Upper lobe of left lung (tissue), 6 donors: ENCODE results near the gene ZNF609. TPM values are rescaled to one million over a fixed set of nuclear protein-coding genes. Genes with fewer than 3 reads are reported as not detected.
"Not testable (repeated sequence)": the region's sequence is repeated elsewhere in the genome, so short reads cannot be mapped to it uniquely, and the experiment has no call there.

Experiments used
- ATAC-seq, 2 donors: fragments of 200-7000 bp; cut with Tn5 transposase; one replicate each; pipeline ENCODE4 v1.9.1; 2022; ENCODE audit warnings: mild to moderate bottlenecking in 2 of 2, moderate library complexity in 2 of 2; ENCODE audit not compliant: low FRiP score in 2 of 2
- DNase-seq, 2 donors: peaks; one replicate each; pipeline ENCODE4 v3.0.0-alpha.2; 2019 to 2020
- H3K27ac ChIP-seq, 4 donors: fragments of 200-600 bp; sonication (generic); one replicate each; pipeline ENCODE4 v1.5.1; 2016 to 2019
- H3K27me3 ChIP-seq, 4 donors: fragments of 200-600 bp; sonication (generic); one replicate each; pipeline ENCODE4 v1.5.1; 2017 to 2019
- H3K36me3 ChIP-seq, 4 donors: fragments of 200-600 bp; sonication (generic); one replicate each; pipeline ENCODE4 v1.5.1; 2016 to 2019
- H3K4me1 ChIP-seq, 4 donors: fragments of 200-600 bp; sonication (generic); one replicate each; pipeline ENCODE4 v1.5.1; 2018 to 2019
- H3K4me3 ChIP-seq, 4 donors: fragments of 200-600 bp; sonication (generic); one replicate each; pipeline ENCODE4 v1.5.1; 2017 to 2019; ENCODE audit warnings: mild to moderate bottlenecking in 2 of 4, moderate library complexity in 1 of 4
- H3K9me3 ChIP-seq, 4 donors: fragments of 200-600 bp; sonication (generic); one replicate each; pipeline ENCODE4 v1.5.1; 2018 to 2019
- EP300 ChIP-seq, 4 donors: sonication (generic); formaldehyde crosslinking; IDR thresholded peaks; one replicate each; pipeline ENCODE4 v1.5.1; 2017; ENCODE audit warnings: antibody characterized with exemption in 4 of 4, control low read depth in 2 of 4
- POLR2A ChIP-seq, 4 donors: fragments of 450-650 bp; IDR thresholded peaks; one replicate each; pipeline ENCODE4 v1.5.1; 2016 to 2017; ENCODE audit warnings: antibody characterized with exemption in 4 of 4, mild to moderate bottlenecking in 2 of 4
- POLR2AphosphoS5 ChIP-seq, 2 donors: sonication (generic); formaldehyde crosslinking; IDR thresholded peaks; one replicate each; pipeline ENCODE4 v1.5.1; 2017; ENCODE audit warnings: antibody characterized with exemption in 2 of 2
- WGBS, 2 donors: methylation state at CpG; one replicate each; pipeline ENCODE4 v1.1.5; 2017 to 2018; 5-methylcytosine and 5-hydroxymethylcytosine counted together
- total RNA-seq, 6 donors: library from RNA; depleted of rRNA in 4 of 6; stranded (reverse); fragments of >200 nt in 4 of 6; gene quantifications; one replicate each; pipeline versions ENCODE4 v1.1.0 to v1.2.1, GENCODE V29; 2016 to 2021
- TF ChIP-seq, protein P1 (sequence below), 6 experiments: fragments of 450-650 bp in 4 of 6; fragments of 200-600 bp in 2 of 6; sonication (generic) in 2 of 6; IDR thresholded peaks; one replicate each; pipeline ENCODE4 v1.5.1; 2016 to 2019; ENCODE audit warnings: antibody characterized with exemption in 6 of 6
- donor health status: DM: no; HTN: no; CAD: no; lungs with moderate emphysema.
- donor health status: DM: no; HTN: yes; CAD: no; lungs with severe emphysema.

ZNF609 gene
- total RNA-seq, 6 donors from 2014 or later = 30.4 to 65.0 (median 44.5) TPM

DNA sequence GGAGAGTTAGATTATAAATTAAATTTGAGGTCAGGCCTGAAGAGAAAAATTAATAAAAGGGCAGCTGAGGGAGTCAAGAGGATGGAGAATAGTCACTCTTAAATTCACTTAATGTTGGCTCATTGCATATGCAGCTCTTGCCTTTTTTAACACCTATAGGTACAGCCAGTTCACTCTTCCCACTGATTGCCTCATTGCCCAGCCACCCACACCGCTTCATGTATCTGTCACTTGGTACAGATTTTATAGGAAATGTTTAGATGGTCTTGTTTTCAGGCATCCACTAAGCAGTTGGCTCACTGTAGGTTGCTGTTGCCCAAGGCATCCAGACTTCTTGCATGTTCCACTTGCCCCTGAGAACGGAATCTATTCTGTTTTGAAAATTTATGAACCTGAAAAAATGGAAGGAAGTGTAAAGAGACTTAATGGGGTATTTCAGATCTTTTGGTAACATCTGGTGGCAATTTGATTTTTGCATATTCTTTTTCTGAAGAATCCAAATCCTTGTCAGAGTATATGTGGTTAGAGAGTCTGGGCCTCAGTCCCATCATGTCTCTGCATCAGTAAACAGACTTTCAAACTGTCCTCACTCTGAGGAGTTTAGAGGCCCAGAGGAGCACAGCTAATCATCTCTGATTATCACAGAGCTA, 163.1 kb downstream of the ZNF609 start:
- TF ChIP-seq POLR2AphosphoS5 (IDR thresholded peaks at IDR 0.05) = no peak
- no peak for TF ChIP-seq POLR2A (IDR thresholded peaks at IDR 0.05)
- TF ChIP-seq, protein P1, sequence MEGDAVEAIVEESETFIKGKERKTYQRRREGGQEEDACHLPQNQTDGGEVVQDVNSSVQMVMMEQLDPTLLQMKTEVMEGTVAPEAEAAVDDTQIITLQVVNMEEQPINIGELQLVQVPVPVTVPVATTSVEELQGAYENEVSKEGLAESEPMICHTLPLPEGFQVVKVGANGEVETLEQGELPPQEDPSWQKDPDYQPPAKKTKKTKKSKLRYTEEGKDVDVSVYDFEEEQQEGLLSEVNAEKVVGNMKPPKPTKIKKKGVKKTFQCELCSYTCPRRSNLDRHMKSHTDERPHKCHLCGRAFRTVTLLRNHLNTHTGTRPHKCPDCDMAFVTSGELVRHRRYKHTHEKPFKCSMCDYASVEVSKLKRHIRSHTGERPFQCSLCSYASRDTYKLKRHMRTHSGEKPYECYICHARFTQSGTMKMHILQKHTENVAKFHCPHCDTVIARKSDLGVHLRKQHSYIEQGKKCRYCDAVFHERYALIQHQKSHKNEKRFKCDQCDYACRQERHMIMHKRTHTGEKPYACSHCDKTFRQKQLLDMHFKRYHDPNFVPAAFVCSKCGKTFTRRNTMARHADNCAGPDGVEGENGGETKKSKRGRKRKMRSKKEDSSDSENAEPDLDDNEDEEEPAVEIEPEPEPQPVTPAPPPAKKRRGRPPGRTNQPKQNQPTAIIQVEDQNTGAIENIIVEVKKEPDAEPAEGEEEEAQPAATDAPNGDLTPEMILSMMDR (IDR thresholded peaks at IDR 0.05) = no peak
- no peak for TF ChIP-seq EP300 (IDR thresholded peaks at IDR 0.05)
- Histone ChIP-seq H3K4me1 (peaks cover 13 to 47% (median 33%) of the 10 kb centered on the region in 4 donors), H3K9me3 (no peaks in the 10 kb centered on the region), H3K36me3 (no peaks in the 10 kb centered on the region), H3K27ac (peak overlapping the region in 3 of 4 donors; percentile 24 to 54 (median 48)), H3K27me3 (no peaks in the 10 kb centered on the region), H3K4me3 (no peak overlapping the region)
- WGBS, 2 donors = 63 to 78% methylated on average over 2 of the region's 2 CpGs
- ATAC-seq (no peak), DNase-seq (no peak)

DNA sequence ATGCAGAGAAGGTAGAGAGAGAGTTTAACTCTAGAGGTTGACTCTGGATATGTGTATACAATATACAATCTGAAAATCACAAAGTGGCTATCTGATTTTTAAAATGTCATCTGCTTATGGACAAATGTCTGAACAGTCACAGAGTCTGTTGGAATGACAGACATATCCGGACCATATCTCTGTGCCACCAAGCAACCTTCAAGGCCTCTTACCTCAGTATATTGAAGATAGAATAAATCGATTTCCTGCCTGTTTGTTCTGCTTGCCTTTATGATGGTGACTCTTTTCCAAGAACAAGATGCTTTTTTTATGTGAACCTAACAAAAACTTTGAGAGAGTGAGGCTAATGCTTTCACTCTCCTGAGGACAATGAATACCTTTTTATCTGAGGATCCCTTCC, 163.9 kb downstream of the ZNF609 start:
- 76 to 84% methylated on average over 2 of the region's 2 CpGs for WGBS, 2 donors
- Histone ChIP-seq H3K9me3 (no peaks in the 10 kb centered on the region), H3K27me3 (no peaks in the 10 kb centered on the region), H3K36me3 (no peaks in the 10 kb centered on the region), H3K4me1 (peaks cover 13 to 41% (median 34%) of the 10 kb centered on the region in 4 donors), H3K27ac (peak overlapping the region in 1 of 4 donors; percentile 54), H3K4me3 (no peak overlapping the region)
- DNase-seq = no peak
- TF ChIP-seq POLR2AphosphoS5 (IDR thresholded peaks at IDR 0.05) (no peak), POLR2A (IDR thresholded peaks at IDR 0.05) (no peak), EP300 (IDR thresholded peaks at IDR 0.05) (no peak)
- TF ChIP-seq, protein P1 (IDR thresholded peaks at IDR 0.05) = no peak
- ATAC-seq = no peak

DNA sequence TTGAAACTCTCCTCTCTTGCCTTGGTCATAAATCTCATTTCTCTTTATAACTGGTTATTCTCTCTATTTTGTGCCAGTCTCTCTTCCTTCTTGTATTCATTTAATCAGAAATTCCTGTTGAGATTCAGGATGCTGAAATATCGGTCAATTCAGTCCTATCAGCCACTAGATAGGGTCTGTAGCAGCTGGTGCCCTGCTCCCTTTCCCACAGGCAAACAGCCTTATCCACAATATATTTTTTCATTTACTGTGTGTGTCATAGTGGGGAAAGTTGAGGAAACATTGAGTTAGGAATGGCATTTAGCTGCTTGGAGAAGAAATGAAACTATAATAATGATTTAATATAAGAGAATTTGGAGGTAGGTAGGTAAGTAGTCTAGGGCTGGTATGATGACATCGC, 168.7 kb downstream of the ZNF609 start:
- no peaks in the 10 kb centered on the region for H3K27me3 ChIP-seq
- DNase-seq (no peak), ATAC-seq (no peak)
- no peak for TF ChIP-seq POLR2A (IDR thresholded peaks at IDR 0.05)
- TF ChIP-seq, protein P1 (IDR thresholded peaks at IDR 0.05) = no peak
- TF ChIP-seq EP300 (IDR thresholded peaks at IDR 0.05) = no peak
- TF ChIP-seq POLR2AphosphoS5 (IDR thresholded peaks at IDR 0.05) = no peak
- no peaks in the 10 kb centered on the region for H3K9me3 ChIP-seq
- H3K27ac ChIP-seq = no peak overlapping the region
- peaks cover 14 to 29% (median 17%) of the 10 kb centered on the region in 4 donors for H3K4me1 ChIP-seq
- 93 to 97% methylated on average over 2 of the region's 2 CpGs for WGBS, 2 donors
- H3K4me3 ChIP-seq = no peak overlapping the region
- no peaks in the 10 kb centered on the region for H3K36me3 ChIP-seq

DNA sequence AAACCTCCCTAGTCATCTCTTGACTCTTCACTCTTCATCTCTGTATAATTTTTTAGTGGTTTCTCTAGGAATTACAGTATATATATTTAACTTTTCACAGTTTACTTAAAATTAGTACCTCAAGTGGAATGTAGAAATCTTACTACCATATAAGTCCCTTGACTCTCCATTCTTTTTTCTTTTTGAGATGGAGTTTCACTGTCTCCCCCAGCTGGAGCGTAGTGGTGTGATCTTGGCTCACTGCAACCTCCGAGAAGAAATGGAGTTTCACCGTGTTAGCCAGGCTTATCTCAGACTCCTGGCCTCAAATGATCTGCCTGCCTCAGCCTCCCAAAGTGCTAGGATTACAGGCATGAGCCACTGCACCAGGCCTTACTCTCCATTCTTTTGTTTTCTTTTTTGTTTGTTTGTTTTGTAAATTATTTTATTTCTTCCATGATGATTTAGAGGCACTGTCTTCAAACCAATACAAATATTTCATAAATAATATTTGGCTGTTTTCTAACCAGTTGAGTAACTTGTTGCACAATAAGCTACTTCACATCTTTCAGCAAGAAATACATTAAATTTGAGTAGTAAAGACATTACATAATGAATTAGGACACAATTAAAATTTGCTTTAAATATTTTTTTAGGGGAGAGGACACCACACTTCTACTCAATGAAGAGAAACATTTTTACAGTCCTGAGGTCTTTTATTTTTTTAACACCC, 170.2 kb downstream of the ZNF609 start:
- H3K9me3 ChIP-seq = no peaks in the 10 kb centered on the region
- 68 to 69% methylated on average over 3 of the region's 3 CpGs for WGBS, 2 donors
- H3K4me3 ChIP-seq = no peak overlapping the region
- no peaks in the 10 kb centered on the region for H3K36me3 ChIP-seq
- TF ChIP-seq, protein P1 (IDR thresholded peaks at IDR 0.05) = no peak
- no peak for TF ChIP-seq POLR2AphosphoS5 (IDR thresholded peaks at IDR 0.05)
- TF ChIP-seq EP300 (IDR thresholded peaks at IDR 0.05) = no peak
- TF ChIP-seq POLR2A (IDR thresholded peaks at IDR 0.05) = no peak
- H3K4me1 ChIP-seq = peaks cover 29 to 44% (median 32%) of the 10 kb centered on the region in 4 donors
- no peak for DNase-seq
- no peaks in the 10 kb centered on the region for H3K27me3 ChIP-seq
- ATAC-seq = no peak
- peak overlapping the region in 1 of 4 donors; percentile 35 for H3K27ac ChIP-seq

DNA sequence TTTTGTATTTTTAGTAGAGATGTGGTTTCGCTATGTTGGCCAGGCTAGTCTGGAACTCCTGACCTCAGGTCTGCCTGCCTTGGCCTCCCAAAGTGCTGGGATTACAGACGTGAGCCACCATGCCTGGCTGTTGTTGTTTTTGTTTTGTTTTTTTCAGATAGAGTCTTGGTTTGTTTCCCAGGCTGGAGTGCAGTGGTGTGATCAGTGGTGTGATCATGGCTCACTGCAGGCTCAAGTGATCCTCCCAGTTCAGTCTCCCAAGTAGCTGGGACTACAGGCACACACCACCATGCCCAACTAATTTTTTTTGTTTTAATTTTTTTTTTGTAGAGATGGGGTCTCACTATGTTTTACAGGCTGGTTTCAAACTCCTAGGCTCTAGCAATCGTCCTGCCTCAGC, 172.3 kb downstream of the ZNF609 start:
- ATAC-seq, H3K27me3 ChIP-seq, H3K9me3 ChIP-seq, H3K4me3 ChIP-seq, H3K27ac ChIP-seq, H3K36me3 ChIP-seq, DNase-seq: not testable (repeated sequence)
- peaks cover 38 to 56% (median 43%) of the 10 kb centered on the region in 4 donors for H3K4me1 ChIP-seq
- WGBS, 2 donors = 89 to 96% methylated on average over 3 of the region's 3 CpGs
